SW480 (cell line): Measurements from ENCODE around the gene HOXA5.

Experiments
- DNase-seq: peaks from one replicate; pipeline ENCODE4 v3.0.0-alpha.2; 2016; ENCODE audit warnings: low spot score

Gene HOXA5

GRCh38 chr7:27148031-27148755 is 4.7 kb upstream of the HOXA5 start:
- DNase-seq: peak; percentile 79

DNA sequence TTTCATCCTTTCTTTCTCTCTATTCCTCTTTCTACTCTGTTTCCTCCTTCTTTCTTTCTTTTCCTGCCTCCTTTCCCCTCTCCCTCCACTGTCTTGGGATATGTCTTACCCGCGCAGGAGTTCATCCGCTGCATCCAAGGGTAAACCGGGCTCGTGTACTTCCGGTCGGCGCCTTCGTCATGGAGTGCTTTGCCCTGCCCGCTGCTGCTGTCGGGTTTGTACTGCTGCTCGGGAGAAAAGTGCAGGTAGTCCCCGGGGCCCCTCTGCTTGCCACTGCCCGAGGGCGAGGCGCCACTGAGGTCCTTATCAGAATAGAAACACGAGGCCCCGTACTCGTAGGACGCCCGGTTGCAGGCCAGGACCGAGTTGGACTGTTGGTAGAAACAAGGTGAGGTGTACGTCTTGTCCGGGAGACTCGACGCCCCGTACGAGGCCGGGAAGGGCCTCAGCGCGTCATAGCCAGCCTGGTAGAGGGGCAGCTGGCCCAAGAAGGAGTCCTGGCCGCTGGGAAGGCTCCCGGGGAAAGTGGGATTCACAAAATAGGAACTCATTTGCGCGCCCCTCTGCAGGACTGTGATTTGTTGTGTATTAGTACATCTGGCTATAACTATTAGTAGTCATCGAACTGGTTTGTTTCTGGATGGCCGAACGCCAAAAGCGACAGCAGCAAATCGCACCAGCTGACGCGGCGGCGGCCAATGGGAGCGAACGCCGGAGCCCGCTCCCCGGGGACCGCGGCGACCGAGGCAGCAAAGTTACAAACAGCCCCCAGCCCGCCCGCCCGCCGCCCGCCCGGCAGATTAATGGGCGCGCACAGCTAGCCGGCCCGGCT is 3.9 kb upstream of the HOXA5 start, which contains the start of gene HOXA6:
Gene HOXA6 (minus strand): TSS at position 576 of the 832 bp plus-strand sequence. CDS start 25 bp downstream, at position 551.
- no peak for DNase-seq

DNA sequence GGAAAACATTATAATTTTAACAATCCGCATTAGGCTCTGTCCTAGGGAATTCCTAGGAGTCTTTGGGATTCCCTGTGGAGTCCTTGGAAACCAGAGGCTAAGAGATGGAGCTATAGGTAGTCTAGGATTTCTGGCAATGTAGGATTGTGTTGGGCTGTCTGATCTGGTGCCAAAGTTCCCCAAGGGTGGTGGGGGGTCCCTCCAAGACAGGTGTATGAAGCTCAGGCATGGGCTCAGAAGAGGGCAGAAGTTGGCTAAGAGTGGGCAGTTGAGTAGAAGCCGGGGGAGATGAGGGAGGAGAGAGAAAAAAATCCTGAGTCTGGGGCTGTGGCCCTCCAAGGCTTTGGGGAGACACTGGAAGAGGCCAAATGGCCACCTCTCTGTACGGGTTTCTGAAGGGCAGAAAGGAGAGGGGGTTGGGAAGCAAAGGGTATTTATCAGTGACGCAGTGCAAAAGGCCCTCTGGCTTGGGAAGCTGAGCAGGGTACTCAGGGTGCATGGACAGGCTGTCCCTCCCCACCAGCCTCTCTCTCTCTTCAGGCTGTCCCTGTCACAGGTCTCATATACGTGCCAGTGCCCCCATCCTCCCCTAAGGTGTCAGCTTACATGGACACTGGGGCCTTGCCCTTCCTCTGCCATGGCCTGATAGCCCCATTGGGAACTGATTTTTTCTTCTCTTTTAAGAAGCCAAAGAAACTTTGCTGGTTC is 3.2 kb upstream of the HOXA5 start:
- no peak for DNase-seq

DNA sequence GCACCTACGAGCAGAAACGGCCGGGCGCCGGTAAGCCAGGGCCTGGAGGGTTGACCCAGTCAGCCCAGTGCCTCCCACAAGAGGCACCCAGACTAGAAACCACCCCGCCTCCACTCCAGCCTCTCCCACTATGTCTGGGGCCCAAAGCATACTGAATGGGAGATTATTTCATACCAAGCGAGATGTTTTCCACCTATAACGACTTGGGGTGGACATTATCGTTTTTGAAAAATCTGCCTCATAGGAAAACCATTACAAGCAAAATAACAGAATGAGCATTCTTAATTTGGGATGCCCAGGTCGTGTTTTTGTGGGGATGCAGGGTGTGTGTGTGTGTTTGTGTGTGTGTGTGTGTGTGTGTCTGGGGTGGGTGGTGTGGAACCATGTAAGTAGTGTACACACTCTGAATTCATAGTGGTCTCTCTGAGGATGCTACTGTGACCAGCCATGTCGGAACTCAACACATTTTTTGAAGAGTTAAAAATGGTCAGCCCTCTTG is 2.5 kb upstream of the HOXA5 start:
- DNase-seq: no peak

- no peak for DNase-seq
Measured at GRCh38 chr7:27145165-27145913, 1.9 kb upstream of the HOXA5 start.

- no peak for DNase-seq
Measured at GRCh38 chr7:27144781-27145164, 1.3 kb upstream of the HOXA5 start.

GRCh38 chr7:27143950-27144780 is 684 bp upstream of the HOXA5 start:
- no peak for DNase-seq

GRCh38 chr7:27142580-27143022 is 880 bp downstream of the HOXA5 start:
- no peak for DNase-seq

DNA sequence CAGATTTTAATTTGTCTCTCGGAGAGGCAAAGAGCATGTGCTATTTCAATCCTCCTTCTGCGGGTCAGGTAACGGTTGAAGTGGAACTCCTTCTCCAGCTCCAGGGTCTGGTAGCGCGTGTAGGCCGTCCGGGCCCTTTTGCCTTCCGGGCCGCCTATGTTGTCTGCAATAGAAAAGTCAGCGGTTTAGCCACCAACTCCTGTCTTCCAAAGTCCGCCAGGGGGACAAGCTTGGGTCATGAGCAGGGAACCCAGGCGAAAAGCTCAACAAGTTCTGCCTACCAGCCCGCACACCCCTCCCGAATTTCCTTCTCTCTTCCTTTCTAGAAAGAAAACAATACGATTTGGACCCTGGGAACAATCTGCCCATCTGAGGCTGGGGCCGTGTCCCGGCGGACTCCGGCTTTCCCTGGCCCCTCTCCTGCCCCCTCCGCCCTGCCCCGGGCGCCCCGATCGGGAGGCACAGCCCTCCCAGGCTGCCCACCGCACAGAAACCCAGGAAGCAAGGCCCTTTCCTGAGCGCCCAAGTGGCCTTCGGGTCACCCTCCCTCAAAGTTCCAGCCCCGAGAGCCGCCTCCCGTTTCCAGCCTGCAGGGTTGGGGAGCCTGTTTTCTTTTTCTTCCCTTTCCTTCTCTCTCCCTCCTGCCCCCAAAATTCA is 1.4 kb downstream of the HOXA5 start:
- DNase-seq: peak; percentile 76

- DNase-seq: no peak
Measured at GRCh38 chr7:27141137-27141922, 2.2 kb downstream of the HOXA5 start.

GRCh38 chr7:27140126-27140857 is 3.2 kb downstream of the HOXA5 start:
- DNase-seq: peak; percentile 55

DNA sequence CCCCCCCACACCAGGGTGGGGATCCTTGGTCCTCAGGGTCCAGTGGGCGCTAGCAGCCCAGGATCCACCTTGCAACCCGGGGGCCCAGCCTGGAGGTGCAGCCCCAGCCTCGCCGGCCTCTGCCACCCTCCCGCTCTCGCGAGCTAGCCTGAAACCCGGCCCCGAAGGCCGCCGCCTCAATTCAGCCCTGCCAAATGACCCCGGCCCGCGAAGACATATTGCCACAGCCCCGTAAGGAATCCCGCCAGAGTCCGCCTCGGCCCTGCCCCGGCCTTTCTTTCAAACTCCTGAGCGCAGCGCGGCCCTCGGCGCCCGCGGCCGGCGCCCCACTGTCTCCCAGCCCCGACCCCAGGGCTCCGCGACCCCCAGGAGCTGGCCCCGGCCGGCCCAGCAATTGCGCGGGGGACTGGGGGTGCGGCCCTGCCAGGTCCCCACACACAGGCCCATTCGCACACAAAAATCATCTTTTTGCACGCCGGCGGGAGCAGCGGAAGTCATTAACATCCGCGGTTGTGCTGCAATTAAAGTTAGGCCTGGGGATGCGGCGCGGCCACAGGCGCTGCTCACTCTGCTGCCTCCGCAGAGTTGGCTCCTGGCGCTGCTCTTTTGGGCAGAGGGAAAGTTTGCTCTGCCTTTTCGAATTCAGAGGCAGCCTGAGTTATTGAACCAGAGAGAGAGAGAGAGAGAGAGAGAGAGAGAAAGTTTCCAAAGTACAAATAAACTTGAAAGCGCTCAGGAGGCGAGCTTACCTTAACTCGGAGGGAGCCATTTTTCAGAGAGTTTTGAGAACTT is 4.0 kb downstream of the HOXA5 start:
- no peak for DNase-seq

DNA sequence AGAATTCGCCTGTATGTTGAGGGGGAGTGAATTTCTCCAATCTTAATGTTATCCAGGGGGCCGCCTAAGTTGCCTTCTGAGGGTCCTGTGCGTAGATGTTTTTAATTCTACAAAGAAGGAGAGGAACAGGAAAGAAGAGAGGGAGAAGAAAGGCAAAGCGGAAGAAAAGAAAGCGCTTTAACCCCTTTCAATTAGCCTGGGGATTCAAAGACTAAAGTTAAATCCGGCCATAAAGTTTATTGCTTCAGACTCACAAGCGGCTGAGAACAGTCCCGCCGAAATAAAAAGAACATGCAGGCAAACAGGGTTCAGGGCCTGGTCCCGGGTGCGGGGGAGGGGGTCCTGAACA is 4.5 kb downstream of the HOXA5 start:
- no peak for DNase-seq

DNA sequence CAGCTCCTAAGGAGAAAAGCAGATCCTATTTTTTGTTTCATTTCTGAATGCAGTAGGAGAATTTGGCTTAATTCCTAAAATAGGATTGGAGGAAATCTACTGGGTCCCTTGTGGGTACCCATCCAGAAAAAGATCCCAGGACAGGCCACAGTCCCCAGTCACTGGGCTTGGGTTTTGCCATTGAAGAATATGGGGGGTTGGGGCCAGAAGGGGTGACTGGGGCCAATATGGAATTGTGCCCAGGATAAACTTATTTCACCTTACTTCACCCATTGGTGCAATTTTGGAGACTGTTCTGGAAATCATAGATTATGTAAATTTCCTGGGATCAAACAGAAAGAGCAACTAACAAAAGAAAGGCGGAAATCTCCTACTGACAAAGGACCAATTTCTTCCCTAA is 5.0 kb downstream of the HOXA5 start:
- no peak for DNase-seq

DNA sequence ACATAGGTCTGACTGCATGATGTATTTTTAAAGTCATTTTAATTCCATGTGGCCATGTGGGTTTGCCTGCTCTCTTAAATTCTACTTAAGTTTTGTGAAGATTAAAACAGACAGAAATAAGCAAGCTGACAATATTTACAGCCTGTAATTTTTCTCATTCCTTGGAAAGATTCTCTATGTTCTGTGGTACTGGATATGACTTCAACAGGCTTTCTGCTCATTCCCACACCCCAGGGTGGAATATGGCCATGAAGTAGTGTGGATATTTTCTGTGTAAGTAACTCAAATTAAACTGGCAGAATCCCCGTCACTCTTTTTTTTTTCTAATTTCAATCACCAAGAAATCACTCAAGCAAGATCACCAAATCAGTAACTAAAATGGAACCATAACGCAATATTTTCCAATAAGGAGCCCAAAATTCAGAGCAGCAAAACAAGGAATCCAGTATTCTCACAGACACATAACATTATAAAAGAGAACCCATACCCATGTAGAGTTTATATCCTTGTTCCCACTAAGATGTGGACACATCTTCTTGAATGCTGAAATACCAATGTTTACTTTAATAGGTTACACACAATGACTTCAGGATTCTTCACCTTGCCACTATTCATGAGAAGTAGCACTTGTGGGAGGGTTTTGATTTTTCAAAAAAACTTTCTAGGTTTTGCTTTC is 5.7 kb downstream of the HOXA5 start:
- no peak for DNase-seq

- peak; percentile 80 for DNase-seq
Measured at GRCh38 chr7:27134392-27134791, 9.1 kb downstream of the HOXA5 start.
